Activated T-cell treated with anti-CD3 and anti-CD28 coated beads, Interleukin-2, amount 50 U/mL, for 72 hours (primary cell): ENCODE measurements around the gene CCDC77. TPM values are rescaled to one million over a fixed set of nuclear protein-coding genes. Genes with fewer than 3 reads are reported as not detected.

Source experiments
- ATAC-seq, 2 donors: fragments of 150-1000 bp; cut with Tn5 transposase; replicated peaks in 1 of 2; 2 replicates each; pipeline ENCODE4 v1.10.0; 2021; ENCODE audit warnings: moderate library complexity in 2 of 2, mild to moderate bottlenecking in 1 of 2
- DNase-seq, 2 donors: peaks; one replicate each; pipeline ENCODE4 v3.0.0; 2021 to 2022; ENCODE audit warnings: mixed read lengths in 1 of 2
- H3K27ac Mint-ChIP-seq: one replicate; pipeline ENCODE4 v1.8.0; 2022; ENCODE audit warnings: mild to moderate bottlenecking, moderate library complexity, mixed read lengths
- H3K27me3 Mint-ChIP-seq: one replicate; pipeline ENCODE4 v1.8.0; 2022; ENCODE audit warnings: low read depth, mixed read lengths
- H3K36me3 Mint-ChIP-seq, 2 donors: one replicate each; pipeline ENCODE4 v1.8.0; 2022; ENCODE audit warnings: mixed read lengths in 2 of 2, mild to moderate bottlenecking in 1 of 2; ENCODE audit not compliant: insufficient read depth in 2 of 2
- H3K4me1 Mint-ChIP-seq: one replicate; pipeline ENCODE4 v1.8.0; 2022; ENCODE audit warnings: low read depth, mixed read lengths
- H3K4me3 Mint-ChIP-seq, 2 donors: one replicate each; pipeline ENCODE4 v1.8.0; 2022; ENCODE audit warnings: mild to moderate bottlenecking in 2 of 2, mixed read lengths in 2 of 2, moderate library complexity in 2 of 2
- H3K9me3 Mint-ChIP-seq, 2 donors: one replicate each; pipeline ENCODE4 v1.8.0; 2022; ENCODE audit warnings: mixed read lengths in 2 of 2
- total RNA-seq, 2 donors: library from RNA; stranded (reverse); gene quantifications; one replicate each; pipeline ENCODE4 v1.2.3, GENCODE V29; 2022

Gene CCDC77
- total RNA-seq, 2 donors from 2014 or later, result 11.2 to 18.9 TPM

- ATAC-seq, result no peak
- no peak overlapping the region for H3K27ac Mint-ChIP-seq
Observed at GRCh38 chr12:473863-474577, 72.6 kb downstream of the CCDC77 start.

GRCh38 chr12:475286-475685, 73.8 kb downstream of the CCDC77 start:
- DNase-seq (no peak), ATAC-seq (no peak)
- no peaks in the 10 kb centered on the region for H3K9me3 Mint-ChIP-seq
- H3K27me3 Mint-ChIP-seq, result peaks cover 25% of the 10 kb centered on the region
- H3K27ac Mint-ChIP-seq, result no peak overlapping the region
- no peaks in the 10 kb centered on the region for H3K36me3 Mint-ChIP-seq
- no peaks in the 10 kb centered on the region for H3K4me1 Mint-ChIP-seq
- H3K4me3 Mint-ChIP-seq, result no peak overlapping the region

More at GRCh38 chr12:473863-474577, 72.6 kb downstream of the CCDC77 start:
- no peaks in the 10 kb centered on the region for H3K36me3 Mint-ChIP-seq
- no peaks in the 10 kb centered on the region for H3K4me1 Mint-ChIP-seq
- no peak for DNase-seq
- no peak overlapping the region for H3K4me3 Mint-ChIP-seq
- no peaks in the 10 kb centered on the region for H3K9me3 Mint-ChIP-seq
- H3K27me3 Mint-ChIP-seq, result peaks cover 25% of the 10 kb centered on the region

GRCh38 chr12:479161-479560, 77.7 kb downstream of the CCDC77 start:
- no peak overlapping the region for H3K4me3 Mint-ChIP-seq
- H3K9me3 Mint-ChIP-seq, result no peaks in the 10 kb centered on the region
- no peaks in the 10 kb centered on the region for H3K36me3 Mint-ChIP-seq
- DNase-seq (no peak), ATAC-seq (no peak)
- peaks cover 20% of the 10 kb centered on the region for H3K27me3 Mint-ChIP-seq
- no peaks in the 10 kb centered on the region for H3K4me1 Mint-ChIP-seq
- no peak overlapping the region for H3K27ac Mint-ChIP-seq

GRCh38 chr12:480831-481816, 79.7 kb downstream of the CCDC77 start:
- H3K36me3 Mint-ChIP-seq, result peaks cover 0 to 2% of the 10 kb centered on the region in 2 donors
- ATAC-seq (no peak), DNase-seq (no peak)

GRCh38 chr12:482061-482460, 80.6 kb downstream of the CCDC77 start:
- Mint-ChIP-seq H3K36me3 (peaks cover 2 to 4% of the 10 kb centered on the region in 2 donors), H3K27ac (no peak overlapping the region), H3K4me3 (no peak overlapping the region), H3K27me3 (peaks cover 21% of the 10 kb centered on the region), H3K4me1 (peaks cover 2% of the 10 kb centered on the region), H3K9me3 (peaks cover 0 to under 1% of the 10 kb centered on the region in 2 donors)
- ATAC-seq (no peak), DNase-seq (no peak)

More at GRCh38 chr12:480831-481816, 79.7 kb downstream of the CCDC77 start:
- Mint-ChIP-seq H3K4me3 (no peak overlapping the region), H3K27ac (no peak overlapping the region), H3K9me3 (no peaks in the 10 kb centered on the region), H3K27me3 (peaks cover 21% of the 10 kb centered on the region), H3K4me1 (no peaks in the 10 kb centered on the region)

GRCh38 chr12:484096-484495, 82.7 kb downstream of the CCDC77 start:
- peaks cover 13% of the 10 kb centered on the region for H3K4me1 Mint-ChIP-seq
- peaks cover 21% of the 10 kb centered on the region for H3K27me3 Mint-ChIP-seq
- peaks cover under 1 to 4% of the 10 kb centered on the region in 2 donors for H3K9me3 Mint-ChIP-seq
- no peak for ATAC-seq
- DNase-seq, result no peak
- peaks cover 9 to 13% of the 10 kb centered on the region in 2 donors for H3K36me3 Mint-ChIP-seq
- H3K4me3 Mint-ChIP-seq, result no peak overlapping the region
- H3K27ac Mint-ChIP-seq, result no peak overlapping the region

- ATAC-seq, result no peak
- no peak overlapping the region for H3K4me3 Mint-ChIP-seq
- H3K4me1 Mint-ChIP-seq, result peaks cover 13% of the 10 kb centered on the region
- H3K27me3 Mint-ChIP-seq, result peaks cover under 1% of the 10 kb centered on the region
- DNase-seq, result no peak
- H3K27ac Mint-ChIP-seq, result no peak overlapping the region
- peaks cover 4 to 7% of the 10 kb centered on the region in 2 donors for H3K9me3 Mint-ChIP-seq
- peaks cover 12 to 13% of the 10 kb centered on the region in 2 donors for H3K36me3 Mint-ChIP-seq
Observed at GRCh38 chr12:490260-490659, 88.8 kb downstream of the CCDC77 start.

Other genes starting within 250 kb of the CCDC77 start
- gene SLC6A12, start 187.5 kb upstream of the CCDC77 start, total RNA-seq, result 1 to 10 TPM in 1 of 2 donors, under 1 TPM in 1; 0.70 to 1.3 TPM
- gene SLC6A13, start 138.8 kb upstream of the CCDC77 start, total RNA-seq, result 1 to 10 TPM; 2.6 to 3.3 TPM
- 100 to 1,000 TPM in 1 of 2 donors, 10 to 100 TPM in 1; 75.0 to 103 TPM for gene KDM5A, start 12.3 kb upstream of the CCDC77 start, total RNA-seq
- 1 to 10 TPM; 1.3 to 3.7 TPM for gene B4GALNT3, start 58.3 kb downstream of the CCDC77 start, total RNA-seq